Ascending aorta (tissue), 2 donors: ENCODE data around the gene FAM53A. TPM values are rescaled to one million over a fixed set of nuclear protein-coding genes. Genes with fewer than 3 reads are reported as not detected.

Experiments
- DNase-seq, 2 donors: peaks; one replicate each; pipeline ENCODE4 v3.0.0-alpha.2; 2019; ENCODE audit warnings: low spot score in 2 of 2
- H3K27ac ChIP-seq, 2 donors: fragments of 200-600 bp; sonication (generic); one replicate each; pipeline ENCODE4 v1.5.1; 2016 to 2017; ENCODE audit warnings: mild to moderate bottlenecking in 1 of 2
- H3K27me3 ChIP-seq: fragments of 200-600 bp; sonication (generic); one replicate; pipeline ENCODE4 v1.5.1; 2017
- H3K36me3 ChIP-seq, 2 donors: fragments of 200-600 bp; sonication (generic); one replicate each; pipeline ENCODE4 v1.5.1; 2016
- H3K4me1 ChIP-seq, 2 donors: fragments of 200-600 bp; sonication (generic); one replicate each; pipeline ENCODE4 v1.5.1; 2016 to 2017; ENCODE audit warnings: mild to moderate bottlenecking in 1 of 2
- H3K4me3 ChIP-seq, 2 donors: fragments of 200-600 bp; sonication (generic); one replicate each; pipeline ENCODE4 v1.5.1; 2016 to 2017; ENCODE audit warnings: mild to moderate bottlenecking in 1 of 2
- H3K9me3 ChIP-seq, 2 donors: fragments of 200-600 bp; sonication (generic); one replicate each; pipeline ENCODE4 v1.5.1; 2016
- CTCF ChIP-seq, 3 experiments: fragments of 200-600 bp in 2 of 3; fragments of 450-650 bp in 1 of 3; sonication (generic) in 2 of 3; IDR thresholded peaks; one replicate each; pipeline ENCODE4 v1.5.1; 2016 to 2019; ENCODE audit warnings: antibody characterized with exemption in 3 of 3, mild to moderate bottlenecking in 1 of 3, moderate library complexity in 1 of 3
- intact Hi-C: fragments of 100-400 bp; cut with DNase I; formaldehyde crosslinking; loops from one replicate; pipeline ENCODE4 v1.15.1; 2023
- total RNA-seq: library from RNA; depleted of rRNA; stranded (reverse); fragments of >200 nt; gene quantifications from one replicate; pipeline ENCODE4 v1.1.0, GENCODE V29; 2016

Gene FAM53A
- total RNA-seq, 1 donor from 2014 or later: not detected

GRCh38 chr4:1667273-1667672 lies 16.8 kb downstream of the FAM53A start:
- H3K4me1 ChIP-seq: no peaks in the 10 kb centered on the region
- DNase-seq: no peak
- H3K9me3 ChIP-seq: no peaks in the 10 kb centered on the region
- H3K36me3 ChIP-seq: no peaks in the 10 kb centered on the region
- no peak overlapping the region for H3K4me3 ChIP-seq
- no peak for TF ChIP-seq CTCF (IDR thresholded peaks at IDR 0.05)
- intact Hi-C loops: no loop called here
- no peaks in the 10 kb centered on the region for H3K27me3 ChIP-seq
- no peak overlapping the region for H3K27ac ChIP-seq

- Histone ChIP-seq H3K9me3 (no peaks in the 10 kb centered on the region), H3K27ac (no peak overlapping the region), H3K36me3 (no peaks in the 10 kb centered on the region), H3K4me1 (no peaks in the 10 kb centered on the region), H3K27me3 (no peaks in the 10 kb centered on the region), H3K4me3 (no peak overlapping the region)
- DNase-seq: no peak
- no peak for TF ChIP-seq CTCF (IDR thresholded peaks at IDR 0.05)
- intact Hi-C loops: no loop called here
Measured at GRCh38 chr4:1666391-1666790, 17.7 kb downstream of the FAM53A start.

GRCh38 chr4:1664141-1664540 lies 20.0 kb downstream of the FAM53A start:
- intact Hi-C loops: no loop called here
- Histone ChIP-seq H3K4me3 (no peak overlapping the region), H3K9me3 (no peaks in the 10 kb centered on the region), H3K36me3 (no peaks in the 10 kb centered on the region), H3K4me1 (no peaks in the 10 kb centered on the region), H3K27me3 (no peaks in the 10 kb centered on the region), H3K27ac (no peak overlapping the region)
- TF ChIP-seq CTCF (IDR thresholded peaks at IDR 0.05): no peak
- DNase-seq: no peak

- H3K36me3 ChIP-seq: no peaks in the 10 kb centered on the region
- no peaks in the 10 kb centered on the region for H3K27me3 ChIP-seq
- H3K4me1 ChIP-seq: no peaks in the 10 kb centered on the region
- no peak overlapping the region for H3K27ac ChIP-seq
- no peak for TF ChIP-seq CTCF (IDR thresholded peaks at IDR 0.05)
- no peaks in the 10 kb centered on the region for H3K9me3 ChIP-seq
- H3K4me3 ChIP-seq: no peak overlapping the region
- intact Hi-C loops: no loop called here
- no peak for DNase-seq
Measured at GRCh38 chr4:1663549-1663948, 20.6 kb downstream of the FAM53A start.

- Histone ChIP-seq H3K27me3 (no peaks in the 10 kb centered on the region), H3K4me1 (no peaks in the 10 kb centered on the region), H3K27ac (no peak overlapping the region), H3K9me3 (no peaks in the 10 kb centered on the region), H3K4me3 (no peak overlapping the region), H3K36me3 (no peaks in the 10 kb centered on the region)
- intact Hi-C loops: no loop called here
- no peak for DNase-seq
- TF ChIP-seq CTCF (IDR thresholded peaks at IDR 0.05): no peak
Measured at GRCh38 chr4:1661695-1662094, 22.4 kb downstream of the FAM53A start.

GRCh38 chr4:1660948-1661677 lies 23.0 kb downstream of the FAM53A start:
- Histone ChIP-seq H3K36me3 (no peaks in the 10 kb centered on the region), H3K27me3 (no peaks in the 10 kb centered on the region), H3K27ac (no peak overlapping the region), H3K9me3 (no peaks in the 10 kb centered on the region), H3K4me1 (no peaks in the 10 kb centered on the region), H3K4me3 (no peak overlapping the region)
- intact Hi-C loops: no loop called here
- no peak for TF ChIP-seq CTCF (IDR thresholded peaks at IDR 0.05)
- no peak for DNase-seq
